H1 (cell line): ENCODE results near the gene ZNF750.

Experiments used
- BCL11A ChIP-seq, 2 experiments: IDR thresholded peaks; one replicate each; pipeline ENCODE4 v1.6.1; 2011; ENCODE audit warnings: low read depth in 2 of 2, low read length in 2 of 2, mild to moderate bottlenecking in 2 of 2
- CEBPB ChIP-seq: IDR thresholded peaks from 2 replicates; pipeline ENCODE4 v1.6.1; 2012; ENCODE audit warnings: low read depth, low read length
- CHD7 ChIP-seq: fragments of 300-600 bp; sonication (generic); IDR thresholded peaks from 2 replicates; pipeline ENCODE4 v1.7.1; 2012; ENCODE audit warnings: low read length, moderate library complexity, mild to moderate bottlenecking, inconsistent platforms; ENCODE audit not compliant: insufficient replicate concordance
- CTCF ChIP-seq, 3 experiments: IDR thresholded peaks; 1 replicate in 2 of 3; 2 replicates in 1 of 3; pipeline versions ENCODE4 v1.5.1 to v1.6.1; 2011; ENCODE audit warnings: low read length in 3 of 3, mild to moderate bottlenecking in 3 of 3, inconsistent platforms in 2 of 3, low read depth in 1 of 3, moderate library complexity in 1 of 3; ENCODE audit not compliant: insufficient read depth in 1 of 3; ENCODE audit errors: control extremely low read depth in 1 of 3
- EP300 ChIP-seq, 2 experiments: IDR thresholded peaks; 1 replicate in 1 of 2; 2 replicates in 1 of 2; pipeline ENCODE4 v1.6.1; 2011 to 2012; ENCODE audit warnings: low read depth in 2 of 2, low read length in 2 of 2, mild to moderate bottlenecking in 2 of 2, borderline replicate concordance in 1 of 2, inconsistent platforms in 1 of 2, moderate library complexity in 1 of 2
- JUN ChIP-seq: IDR thresholded peaks from 2 replicates; pipeline ENCODE4 v1.6.1; 2011; ENCODE audit warnings: low read depth, mild to moderate bottlenecking, improper control_type of control experiment, low read length
- NRF1 ChIP-seq: IDR thresholded peaks from 2 replicates; pipeline ENCODE4 v1.6.1; 2011; ENCODE audit warnings: mild to moderate bottlenecking, low read depth, low read length, improper control_type of control experiment
- POLR2A ChIP-seq, 2 experiments: IDR thresholded peaks; 1 replicate in 1 of 2; 2 replicates in 1 of 2; pipeline ENCODE4 v1.6.1; 2011; ENCODE audit warnings: low read depth in 2 of 2, low read length in 2 of 2, mild to moderate bottlenecking in 2 of 2; ENCODE audit errors: control extremely low read depth in 1 of 2
- RAD21 ChIP-seq, 2 experiments: IDR thresholded peaks in 1 of 2; conservative IDR thresholded peaks in 1 of 2; 2 replicates each; pipeline ENCODE4 v1.6.1; 2011; ENCODE audit warnings: low read depth in 2 of 2, low read length in 2 of 2, improper control_type of control experiment in 1 of 2, inconsistent platforms in 1 of 2, mild to moderate bottlenecking in 1 of 2, moderate library complexity in 1 of 2
- RNF2 ChIP-seq: fragments of 200-900, 300-1000 bp; sonication (generic); IDR thresholded peaks from 2 replicates; pipeline ENCODE4 v1.7.1; 2016; ENCODE audit warnings: borderline replicate concordance, low read depth, mild to moderate bottlenecking, antibody characterized with exemption, low read length; ENCODE audit not compliant: poor library complexity, severe bottlenecking; ENCODE audit errors: missing control alignments
- SRF ChIP-seq: IDR thresholded peaks from 2 replicates; pipeline ENCODE4 v1.6.1; 2011; ENCODE audit warnings: mild to moderate bottlenecking, low read depth, low read length, moderate library complexity
- SUZ12 ChIP-seq: fragments of 200-600 bp; sonication (generic); IDR thresholded peaks from 2 replicates; pipeline ENCODE4 v1.6.1; 2012; ENCODE audit warnings: mild to moderate bottlenecking, inconsistent platforms, low read length, moderate library complexity, mixed read lengths

GRCh38 chr17:82837586-82838320 is 2.1 kb downstream of the ZNF750 start:
- no peak for TF ChIP-seq RNF2
- TF ChIP-seq NRF1: no peak
- TF ChIP-seq JUN: no peak
- no peak for TF ChIP-seq CHD7
- no peak for TF ChIP-seq RAD21 (IDR thresholded peaks at IDR 0.05 in 1 of 2, conservative IDR thresholded peaks at IDR 0.05 in 1 of 2; ENCODE audit: low read depth in 2 of 2, low read length in 2 of 2)
- TF ChIP-seq CTCF (IDR thresholded peaks at IDR 0.05; ENCODE audit: control extremely low read depth in 1 of 3, insufficient read depth in 1 of 3, low read depth in 1 of 3, low read length in 3 of 3): no peak
- TF ChIP-seq BCL11A (IDR thresholded peaks at IDR 0.05; ENCODE audit: low read depth in 2 of 2, low read length in 2 of 2): no peak
- no peak for TF ChIP-seq CEBPB
- no peak for TF ChIP-seq POLR2A (IDR thresholded peaks at IDR 0.05; ENCODE audit: control extremely low read depth in 1 of 2, low read depth in 2 of 2, low read length in 2 of 2)
- no peak for TF ChIP-seq EP300 (IDR thresholded peaks at IDR 0.05; ENCODE audit: borderline replicate concordance in 1 of 2, low read depth in 2 of 2, low read length in 2 of 2)
- TF ChIP-seq SUZ12: no peak
- TF ChIP-seq SRF: no peak
